HepG2 (cell line): Measurements from ENCODE around the gene TPM3. TPM values are rescaled to one million over a fixed set of nuclear protein-coding genes. Genes with fewer than 3 reads are reported as not detected.

Source experiments
- ATAC-seq: fragments of 200-7000 bp; cut with Tn5 transposase; 3 replicates; pipeline ENCODE4 v1.9.1; 2020; ENCODE audit warnings: mild to moderate bottlenecking, moderate library complexity
- BruUV-seq: library from RNA; stranded (reverse); fragments of 400-500 nt; replicated peaks from 2 replicates; lab custom pipeline; 2021; lab: Mats Ljungman, UMichigan
- CTCF ChIA-PET: fragments of 300-600 bp; formaldehyde crosslinking; extraction: SDS; loops from one replicate; lab custom pipeline; 2021; ENCODE audit warnings: low total read pairs, inconsistent platforms, low intra/inter-chr PET ratio; lab: Yijun Ruan, JAX
- POLR2A ChIA-PET: fragments of 350-600 bp; sonication (Branson Sonifier 250); formaldehyde crosslinking; loops from one replicate; lab custom pipeline; 2020; ENCODE audit warnings: antibody characterized with exemption, inconsistent platforms; lab: Yijun Ruan, JAX
- DNase-seq: peaks from one replicate; pipeline ENCODE4 v3.0.0-alpha.2; 2015; ENCODE audit warnings: low spot score
- FAIRE-seq: peaks from 3 replicates; lab custom pipeline; 2011; peaks lifted over from hg19 to GRCh38; lab: Jason Lieb, UNC
- H2AFZ ChIP-seq: one replicate; pipeline ENCODE4 v1.6.1; 2011; ENCODE audit warnings: low read length, inconsistent platforms
- H3K27ac ChIP-seq: fragments of 300-600 bp; 3 replicates; pipeline ENCODE4 v1.8.0; 2011; ENCODE audit warnings: mixed run types, mild to moderate bottlenecking, mixed read lengths, low read length, inconsistent platforms; ENCODE audit not compliant: insufficient read depth; ENCODE audit errors: extremely low read length
- H3K27me3 ChIP-seq, 2 experiments: fragments of 200-600 bp in 1 of 2; 2 replicates in 1 of 2; 3 replicates in 1 of 2; pipeline versions ENCODE4 v1.6.0 to v1.8.0; 2011; ENCODE audit warnings: low read length in 2 of 2, mild to moderate bottlenecking in 2 of 2, moderate library complexity in 2 of 2, inconsistent platforms in 1 of 2; ENCODE audit not compliant: insufficient read depth in 2 of 2, control insufficient read depth in 1 of 2
- H3K36me3 ChIP-seq, 2 experiments: fragments of 200-600 bp in 1 of 2; replicated peaks in 1 of 2; 2 replicates in 1 of 2; 3 replicates in 1 of 2; pipeline versions ENCODE4 v1.5.1 to v1.8.0; 2011; ENCODE audit warnings: low read length in 2 of 2, inconsistent platforms in 1 of 2; ENCODE audit not compliant: insufficient read depth in 2 of 2, control insufficient read depth in 1 of 2
- H3K4me1 ChIP-seq: 2 replicates; pipeline ENCODE4 v1.5.1; 2012; ENCODE audit warnings: low read length, inconsistent platforms; ENCODE audit not compliant: insufficient read depth
- H3K4me2 ChIP-seq: 2 replicates; pipeline ENCODE4 v1.6.0; 2011; ENCODE audit warnings: low read depth, low read length, inconsistent platforms
- H3K4me3 ChIP-seq, 3 experiments: fragments of 200-600 bp in 1 of 3; sonication (generic), shearing (Covaris generic) in 1 of 3; replicated peaks in 1 of 3; 2 replicates each; pipeline ENCODE4 v1.5.1; 2011 to 2016; ENCODE audit warnings: low read length in 3 of 3, inconsistent platforms in 2 of 3, low read depth in 2 of 3, mild to moderate bottlenecking in 2 of 3, control low read depth in 1 of 3, mixed read lengths in 1 of 3; ENCODE audit not compliant: insufficient read depth in 1 of 3
- H3K79me2 ChIP-seq: one replicate; pipeline ENCODE4 v1.6.1; 2011; ENCODE audit warnings: low read length, inconsistent platforms; ENCODE audit not compliant: insufficient read depth
- H3K9ac ChIP-seq: 2 replicates; pipeline ENCODE4 v1.6.0; 2011; ENCODE audit warnings: mild to moderate bottlenecking, low read depth, low read length, inconsistent platforms; ENCODE audit not compliant: insufficient read depth
- H3K9me3 ChIP-seq: 2 replicates; pipeline ENCODE4 v1.5.1; 2012; ENCODE audit warnings: mild to moderate bottlenecking, low read length
- H4K20me1 ChIP-seq: 2 replicates; pipeline ENCODE4 v1.6.0; 2011; ENCODE audit warnings: inconsistent platforms, mild to moderate bottlenecking, low read length, moderate library complexity; ENCODE audit not compliant: insufficient read depth
- CREM ChIP-seq, 2 experiments: sonication (generic) in 1 of 2; formaldehyde crosslinking in 1 of 2; IDR thresholded peaks; 2 replicates each; pipeline versions ENCODE4 v1.4.0 to v1.6.1; 2016 to 2020; ENCODE audit warnings: antibody characterized with exemption in 1 of 2, mild to moderate bottlenecking in 1 of 2, missing genetic modification reagents in 1 of 2
- IKZF5 ChIP-seq: IDR thresholded peaks from 2 replicates; pipeline ENCODE4 v1.6.1; 2018; ENCODE audit warnings: missing genetic modification reagents, mild to moderate bottlenecking, missing compliant biosample characterization
- ISL2 ChIP-seq: sonication (generic); formaldehyde crosslinking; IDR thresholded peaks from 2 replicates; pipeline ENCODE4 v1.5.0; 2020; ENCODE audit warnings: missing genetic modification reagents
- KDM4B ChIP-seq: sonication (generic); formaldehyde crosslinking; IDR thresholded peaks from 2 replicates; pipeline ENCODE4 v1.4.0; 2020; ENCODE audit warnings: missing genetic modification reagents
- NR1H2 ChIP-seq: sonication (generic); formaldehyde crosslinking; IDR thresholded peaks from 2 replicates; pipeline ENCODE4 v1.8.1; 2022; ENCODE audit warnings: low read depth, missing genetic modification reagents, borderline replicate concordance
- REXO4 ChIP-seq: sonication (generic); formaldehyde crosslinking; IDR thresholded peaks from 2 replicates; pipeline ENCODE4 v1.8.0; 2022; ENCODE audit warnings: missing genetic modification reagents, mild to moderate bottlenecking, borderline replicate concordance
- USF2 ChIP-seq, 2 experiments: sonication (generic) in 1 of 2; formaldehyde crosslinking in 1 of 2; IDR thresholded peaks; 2 replicates each; pipeline versions ENCODE4 v1.5.1 to v1.6.1; 2011 to 2020; ENCODE audit warnings: borderline replicate concordance in 1 of 2, low read depth in 1 of 2, low read length in 1 of 2, mild to moderate bottlenecking in 1 of 2, missing genetic modification reagents in 1 of 2, moderate library complexity in 1 of 2
- ZBTB14 ChIP-seq: sonication (generic); formaldehyde crosslinking; IDR thresholded peaks from 2 replicates; pipeline ENCODE4 v1.4.0; 2020; ENCODE audit warnings: missing genetic modification reagents
- ZNF432 ChIP-seq: sonication (generic); formaldehyde crosslinking; IDR thresholded peaks from 2 replicates; pipeline ENCODE4 v1.5.0; 2020; ENCODE audit warnings: missing genetic modification reagents, mild to moderate bottlenecking, borderline replicate concordance
- ZNF44 ChIP-seq: sonication (generic); formaldehyde crosslinking; IDR thresholded peaks from 2 replicates; pipeline ENCODE4 v1.5.1; 2020; ENCODE audit warnings: mild to moderate bottlenecking, missing genetic modification reagents
- ZNF75D ChIP-seq: sonication (generic); formaldehyde crosslinking; IDR thresholded peaks from 2 replicates; pipeline ENCODE4 v1.8.1; 2023; ENCODE audit warnings: missing genetic modification reagents, mild to moderate bottlenecking, borderline replicate concordance
- WGBS: methylation state at CpG from one replicate; pipeline ENCODE4 v1.1.6; 2017; ENCODE audit warnings: low lambda C conversion rate; 5-methylcytosine and 5-hydroxymethylcytosine counted together
- in situ Hi-C: cut with HindIII; loops from 2 replicates; pipeline ENCODE4 v1.10.0; 2017; ENCODE audit warnings: low pct_unique_long_range_greater_than_20kb; ENCODE audit not compliant: extremely low pct_ligation_motif_present
- intact Hi-C: fragments of 100-400 bp; cut with micrococcal nuclease; formaldehyde crosslinking; loops from one replicate; pipeline ENCODE4 v1.10.0; 2022; ENCODE audit not compliant: unreplicated experiment
- polyA plus RNA-seq, 8 experiments: library from polyadenylated mRNA; depleted of rRNA in 3 of 8; stranded (reverse) in 7 of 8; unstranded in 1 of 8; fragments of >200 nt; fragmentation: Illumina TruSeq in 4 of 8; extraction: Trizol in 4 of 8; gene quantifications; 2 replicates each; pipeline versions ENCODE4 v1.2.1 to v1.2.3, GENCODE V29; 2011 to 2016; ENCODE audit warnings: low read depth in 4 of 8, missing spikeins in 1 of 8, mixed read lengths in 1 of 8; ENCODE audit not compliant: insufficient read depth in 1 of 8
- total RNA-seq, 5 experiments: library from RNA; depleted of rRNA; stranded (reverse); fragments of >200 nt; fragmentation: Illumina TruSeq; extraction: Trizol; gene quantifications; 2 replicates each; pipeline ENCODE4 v1.2.3, GENCODE V29; 2016; ENCODE audit warnings: low read depth in 1 of 5

Gene TPM3
- total and polyA plus RNA-seq, 2 of the 13 experiments (the other 11 are each of a cell fraction or from before 2014, with no cell fraction given): 160 to 307 TPM

- H2AFZ ChIP-seq: no peak overlapping the region
- H3K4me1 ChIP-seq: no peaks in the 10 kb centered on the region
- no peaks in the 10 kb centered on the region; the same call in 1 of the 2 replicates for H4K20me1 ChIP-seq
- TF ChIP-seq CREM (IDR thresholded peaks at IDR 0.05): no peak
- no peak for TF ChIP-seq CREM (CRISPR knock-in tag; IDR thresholded peaks at IDR 0.05)
- no peak for TF ChIP-seq NR1H2 (CRISPR knock-in tag)
- no peak for TF ChIP-seq IKZF5 (CRISPR knock-in tag)
- no peak for TF ChIP-seq USF2 (IDR thresholded peaks at IDR 0.05; ENCODE audit: low read depth, low read length)
- no peak for TF ChIP-seq USF2 (CRISPR knock-in tag; IDR thresholded peaks at IDR 0.05; ENCODE audit: borderline replicate concordance)
- no peak for TF ChIP-seq ISL2 (CRISPR knock-in tag)
- no peak for TF ChIP-seq ZNF44 (CRISPR knock-in tag)
- TF ChIP-seq KDM4B (CRISPR knock-in tag): no peak
- no peak for TF ChIP-seq ZNF432
- TF ChIP-seq REXO4 (CRISPR knock-in tag): no peak
- TF ChIP-seq ZNF75D (CRISPR knock-in tag): no peak
- no peak for TF ChIP-seq ZBTB14 (CRISPR knock-in tag)
- no peaks in the 10 kb centered on the region for H3K27me3 ChIP-seq
- DNase-seq (no peak), FAIRE-seq (no peak), ATAC-seq (no peak)
- H3K27ac ChIP-seq: no peak overlapping the region
- no peaks in the 10 kb centered on the region for H3K9me3 ChIP-seq
- in situ Hi-C loops (no loop called here), intact Hi-C loops (no loop called here)
- WGBS: 98% methylated on average over 4 of the region's 4 CpGs
- H3K9ac ChIP-seq: no peak overlapping the region
- BruUV-seq: TSS peak; percentile 21
- peaks cover 35 to 81% of the 10 kb centered on the region in 2 experiments for H3K36me3 ChIP-seq
- peaks cover 15% of the 10 kb centered on the region for H3K79me2 ChIP-seq
- POLR2A ChIA-PET: no interaction called here
- H3K4me2 ChIP-seq: no peak overlapping the region
- no peak overlapping the region for H3K4me3 ChIP-seq
- CTCF ChIA-PET: no interaction called here
These were observed 20.7 kb downstream of the TPM3 start for GRCh38 chr1:154171223-154171583.
